SU-DHL-6 (cell line): ENCODE data around the gene KCNMB2.

Experiments
- H2AFZ ChIP-seq: fragments of 200-600 bp; sonication (generic); 2 replicates; pipeline ENCODE4 v1.6.1; 2014; ENCODE audit warnings: low read depth, mild to moderate bottlenecking, moderate library complexity, mixed read lengths, antibody characterized with exemption, low read length; ENCODE audit not compliant: severe bottlenecking
- H3F3A ChIP-seq: fragments of 200-600 bp; shearing (Covaris generic); 2 replicates; pipeline ENCODE4 v1.6.0; 2016; ENCODE audit warnings: antibody characterized with exemption, mild to moderate bottlenecking; ENCODE audit not compliant: insufficient read depth
- H3K27ac ChIP-seq: fragments of 200-600 bp; sonication (generic); 2 replicates; pipeline ENCODE4 v1.5.1; 2016; ENCODE audit warnings: low read depth, mild to moderate bottlenecking, low read length, moderate library complexity, mixed read lengths
- H3K27me3 ChIP-seq: fragments of 200-600 bp; sonication (generic), shearing (Covaris generic); 2 replicates; pipeline ENCODE4 v1.6.0; 2014; ENCODE audit warnings: mild to moderate bottlenecking, low read length
- H3K36me3 ChIP-seq: fragments of 200-600 bp; sonication (generic); 2 replicates; pipeline ENCODE4 v1.6.1; 2014; ENCODE audit warnings: mild to moderate bottlenecking, low read length, mixed read lengths
- H3K4me2 ChIP-seq: fragments of 300-600, 200-600 bp; shearing (Covaris generic), sonication (generic); 2 replicates; pipeline ENCODE4 v1.6.0; 2014; ENCODE audit warnings: low read length, low read depth, mild to moderate bottlenecking; ENCODE audit not compliant: poor library complexity, severe bottlenecking
- H3K4me3 ChIP-seq: fragments of 200-600 bp; sonication (generic); 2 replicates; pipeline ENCODE4 v1.5.1; 2014; ENCODE audit warnings: antibody characterized with exemption, low read length, mild to moderate bottlenecking, mixed read lengths; ENCODE audit not compliant: insufficient read depth, poor library complexity, severe bottlenecking
- H3K79me2 ChIP-seq: fragments of 200-600 bp; sonication (generic); 2 replicates; pipeline ENCODE4 v1.6.1; 2014; ENCODE audit warnings: mild to moderate bottlenecking, low read length, moderate library complexity; ENCODE audit not compliant: insufficient read depth
- H3K9ac ChIP-seq: fragments of 200-600 bp; sonication (generic); 2 replicates; pipeline ENCODE4 v1.7.0; 2014; ENCODE audit warnings: mild to moderate bottlenecking, low read length
- H3K9me2 ChIP-seq: fragments of 200-600 bp; sonication (generic); replicated peaks from 2 replicates; pipeline ENCODE4 v1.6.1; 2014; ENCODE audit warnings: low read length; ENCODE audit not compliant: insufficient read depth
- H3K9me3 ChIP-seq: fragments of 200-600 bp; sonication (generic); 2 replicates; pipeline ENCODE4 v1.6.1; 2014; ENCODE audit warnings: low read length, mixed read lengths; ENCODE audit not compliant: insufficient read depth
- H4K20me1 ChIP-seq: fragments of 200-600 bp; sonication (generic); 2 replicates; pipeline ENCODE4 v1.6.1; 2014; ENCODE audit warnings: low read depth, mild to moderate bottlenecking, antibody characterized with exemption, low read length, moderate library complexity, mixed read lengths
- EZH2phosphoT487 ChIP-seq: fragments of 200-600 bp; sonication (generic), shearing (Covaris generic); conservative IDR thresholded peaks from 2 replicates; pipeline ENCODE4 v1.6.1; 2018; ENCODE audit warnings: mild to moderate bottlenecking, antibody characterized with exemption, low read length, moderate library complexity, mixed read lengths
- TF ChIP-seq, protein P1 (sequence below): fragments of 200-600 bp; sonication (generic); IDR thresholded peaks from one replicate; pipeline ENCODE4 v1.5.1; 2017; ENCODE audit warnings: antibody characterized with exemption, mild to moderate bottlenecking, low read length, moderate library complexity; ENCODE audit not compliant: insufficient read depth, poor library complexity, severe bottlenecking

KCNMB2 gene

GRCh38 chr3:178712247-178712646 lies 176.0 kb downstream of the KCNMB2 start:
- peaks cover 12% of the 10 kb centered on the region; the same call in 1 of the 2 replicates for H3K79me2 ChIP-seq
- no peak overlapping the region for H2AFZ ChIP-seq
- H3K9me2 ChIP-seq = no peaks in the 10 kb centered on the region
- no peak overlapping the region for H3K27ac ChIP-seq
- no peaks in the 10 kb centered on the region for H3K9me3 ChIP-seq
- no peak overlapping the region for H3K4me2 ChIP-seq
- no peaks in the 10 kb centered on the region for H4K20me1 ChIP-seq
- H3K4me3 ChIP-seq = no peak overlapping the region
- H3K36me3 ChIP-seq = no peaks in the 10 kb centered on the region
- TF ChIP-seq, protein P1, sequence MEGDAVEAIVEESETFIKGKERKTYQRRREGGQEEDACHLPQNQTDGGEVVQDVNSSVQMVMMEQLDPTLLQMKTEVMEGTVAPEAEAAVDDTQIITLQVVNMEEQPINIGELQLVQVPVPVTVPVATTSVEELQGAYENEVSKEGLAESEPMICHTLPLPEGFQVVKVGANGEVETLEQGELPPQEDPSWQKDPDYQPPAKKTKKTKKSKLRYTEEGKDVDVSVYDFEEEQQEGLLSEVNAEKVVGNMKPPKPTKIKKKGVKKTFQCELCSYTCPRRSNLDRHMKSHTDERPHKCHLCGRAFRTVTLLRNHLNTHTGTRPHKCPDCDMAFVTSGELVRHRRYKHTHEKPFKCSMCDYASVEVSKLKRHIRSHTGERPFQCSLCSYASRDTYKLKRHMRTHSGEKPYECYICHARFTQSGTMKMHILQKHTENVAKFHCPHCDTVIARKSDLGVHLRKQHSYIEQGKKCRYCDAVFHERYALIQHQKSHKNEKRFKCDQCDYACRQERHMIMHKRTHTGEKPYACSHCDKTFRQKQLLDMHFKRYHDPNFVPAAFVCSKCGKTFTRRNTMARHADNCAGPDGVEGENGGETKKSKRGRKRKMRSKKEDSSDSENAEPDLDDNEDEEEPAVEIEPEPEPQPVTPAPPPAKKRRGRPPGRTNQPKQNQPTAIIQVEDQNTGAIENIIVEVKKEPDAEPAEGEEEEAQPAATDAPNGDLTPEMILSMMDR = no peak
- TF ChIP-seq EZH2phosphoT487 = no peak
- H3K27me3 ChIP-seq = no peaks in the 10 kb centered on the region
- H3K9ac ChIP-seq = no peak overlapping the region
- H3F3A ChIP-seq = no peaks in the 10 kb centered on the region

- Histone ChIP-seq H3K9ac (no peak overlapping the region), H3K9me2 (no peaks in the 10 kb centered on the region), H3K27ac (no peak overlapping the region), H3K27me3 (no peaks in the 10 kb centered on the region), H3K4me2 (no peak overlapping the region), H3K79me2 (peaks cover 12% of the 10 kb centered on the region; the same call in 1 of the 2 replicates), H3K4me3 (no peak overlapping the region), H3K36me3 (no peaks in the 10 kb centered on the region; the same call in 1 of the 2 replicates), H3F3A (no peaks in the 10 kb centered on the region), H4K20me1 (no peaks in the 10 kb centered on the region), H2AFZ (no peak overlapping the region), H3K9me3 (no peaks in the 10 kb centered on the region)
- TF ChIP-seq, protein P1 = no peak
- TF ChIP-seq EZH2phosphoT487 = no peak
Measured at GRCh38 chr3:178714925-178715832, 178.9 kb downstream of the KCNMB2 start.

- no peak for TF ChIP-seq EZH2phosphoT487
- TF ChIP-seq, protein P1 = no peak
- no peaks in the 10 kb centered on the region for H4K20me1 ChIP-seq
- no peak overlapping the region for H3K27ac ChIP-seq
- no peak overlapping the region for H2AFZ ChIP-seq
- no peak overlapping the region for H3K4me3 ChIP-seq
- peaks cover 7% of the 10 kb centered on the region for H3K36me3 ChIP-seq
- H3K4me2 ChIP-seq = no peak overlapping the region
- peaks cover 23% of the 10 kb centered on the region; the same call in 1 of the 2 replicates for H3K79me2 ChIP-seq
- no peaks in the 10 kb centered on the region for H3F3A ChIP-seq
- H3K9me3 ChIP-seq = no peaks in the 10 kb centered on the region
- H3K27me3 ChIP-seq = no peaks in the 10 kb centered on the region
- H3K9me2 ChIP-seq = no peaks in the 10 kb centered on the region
- H3K9ac ChIP-seq = no peak overlapping the region
Measured at GRCh38 chr3:178718995-178719635, 182.9 kb downstream of the KCNMB2 start.
